GM18868 (cell line): ENCODE data around the gene TMEM238.

Experiments used
- ATAC-seq: cut with Tn5 transposase; IDR thresholded peaks from one replicate; pipeline ENCODE4 v1.9.1; 2021; ENCODE audit warnings: mild to moderate bottlenecking, moderate library complexity; ENCODE audit not compliant: unreplicated experiment

Gene TMEM238

GRCh38 chr19:55360902-55361301 is 23.2 kb downstream of the TMEM238 start:
- ATAC-seq, result no peak

- ATAC-seq, result no peak
These were observed 24.9 kb downstream of the TMEM238 start for GRCh38 chr19:55358943-55359908.

GRCh38 chr19:55358493-55358892 is 25.6 kb downstream of the TMEM238 start:
- ATAC-seq, result no peak

- ATAC-seq, result no peak
These were observed 28.8 kb downstream of the TMEM238 start for GRCh38 chr19:55355213-55355821.

- ATAC-seq, result no peak
These were observed 29.3 kb downstream of the TMEM238 start, which contains the start of gene COX6B2 for GRCh38 chr19:55354698-55355212. COX6B2 (minus strand) TSS chr19:55354719; CDS start chr19:55354521, 198 bp downstream.

GRCh38 chr19:55353803-55354697 is 30.0 kb downstream of the TMEM238 start:
- ATAC-seq, result no peak

GRCh38 chr19:55353356-55353802 is 30.7 kb downstream of the TMEM238 start:
- no peak for ATAC-seq

- no peak for ATAC-seq
These were observed 31.4 kb downstream of the TMEM238 start for GRCh38 chr19:55352549-55353145.

- ATAC-seq, result no peak
These were observed 32.1 kb downstream of the TMEM238 start for GRCh38 chr19:55352040-55352439.

- no peak for ATAC-seq
These were observed 33.3 kb downstream of the TMEM238 start for GRCh38 chr19:55350620-55351315.

GRCh38 chr19:55348317-55349034 is 35.6 kb downstream of the TMEM238 start:
- ATAC-seq, result no peak

GRCh38 chr19:55347442-55348009 is 36.6 kb downstream of the TMEM238 start:
- ATAC-seq, result no peak

GRCh38 chr19:55346725-55347441 is 37.2 kb downstream of the TMEM238 start:
- ATAC-seq, result no peak

- no peak for ATAC-seq
These were observed 38.0 kb downstream of the TMEM238 start for GRCh38 chr19:55345818-55346724.

- no peak for ATAC-seq
These were observed 38.8 kb downstream of the TMEM238 start for GRCh38 chr19:55345101-55345817.

- no peak for ATAC-seq
These were observed 39.6 kb downstream of the TMEM238 start for GRCh38 chr19:55344444-55344843.
